MCF 10A (cell line): ENCODE results near the gene ISM1. TPM values are rescaled to one million over a fixed set of nuclear protein-coding genes. Genes with fewer than 3 reads are reported as not detected.
A peak's percentile ranks its signal among the peaks of the same experiment; 100 is the strongest.

Experiments used
- BruUV-seq: library from RNA; stranded (reverse); fragments of 400-500 nt; replicated peaks from 2 replicates; lab custom pipeline; 2021; lab: Mats Ljungman, UMichigan
- CTCF ChIA-PET: fragments of 300-600 bp; sonication (Branson Sonifier 250); formaldehyde crosslinking; extraction: SDS; loops from one replicate; lab custom pipeline; 2021; ENCODE audit warnings: antibody characterized with exemption, inconsistent platforms; lab: Yijun Ruan, JAX
- POLR2A ChIA-PET: fragments of 300-600, 350-650 bp; sonication (Branson Sonifier 250); formaldehyde crosslinking; extraction: SDS; loops from one replicate; lab custom pipeline; 2020; ENCODE audit warnings: antibody characterized with exemption, inconsistent platforms; lab: Yijun Ruan, JAX
- DNase-seq: peaks from one replicate; pipeline ENCODE4 v3.0.0-alpha.2; 2018; ENCODE audit not compliant: unreplicated experiment
- H3K27ac Mint-ChIP-seq: one replicate; pipeline ENCODE4 v1.8.0; 2022; ENCODE audit warnings: mild to moderate bottlenecking, low read depth, mixed read lengths; ENCODE audit not compliant: unreplicated experiment
- H3K27me3 Mint-ChIP-seq: one replicate; pipeline ENCODE4 v1.8.0; 2022; ENCODE audit warnings: mixed read lengths; ENCODE audit not compliant: insufficient read depth, unreplicated experiment
- H3K36me3 Mint-ChIP-seq: one replicate; pipeline ENCODE4 v1.8.0; 2022; ENCODE audit warnings: mild to moderate bottlenecking, moderate library complexity, mixed read lengths; ENCODE audit not compliant: insufficient read depth, unreplicated experiment
- H3K4me1 Mint-ChIP-seq: one replicate; pipeline ENCODE4 v1.8.0; 2022; ENCODE audit warnings: mixed read lengths; ENCODE audit not compliant: insufficient read depth, unreplicated experiment
- H3K4me3 Mint-ChIP-seq: one replicate; pipeline ENCODE4 v1.8.0; 2022; ENCODE audit warnings: mild to moderate bottlenecking, moderate library complexity, mixed read lengths; ENCODE audit not compliant: unreplicated experiment
- H3K9me3 Mint-ChIP-seq: one replicate; pipeline ENCODE4 v1.8.0; 2022; ENCODE audit warnings: mixed read lengths; ENCODE audit not compliant: unreplicated experiment
- intact Hi-C: fragments of 100-400 bp; cut with micrococcal nuclease; formaldehyde crosslinking; loops from 2 replicates; pipeline ENCODE4 v1.14.1; 2022
- total RNA-seq: library from RNA; stranded (reverse); gene quantifications from 2 replicates; pipeline ENCODE4 v1.2.3, GENCODE V29; 2022
- TF ChIP-seq, protein P1 (sequence below): fragments of 200-600 bp; IDR thresholded peaks from one replicate; pipeline ENCODE4 v1.8.0; 2022; ENCODE audit warnings: antibody characterized with exemption, mild to moderate bottlenecking; ENCODE audit not compliant: unreplicated experiment

ISM1 gene
- total RNA-seq, 1 experiment from 2014 or later = 1.0 TPM

DNA sequence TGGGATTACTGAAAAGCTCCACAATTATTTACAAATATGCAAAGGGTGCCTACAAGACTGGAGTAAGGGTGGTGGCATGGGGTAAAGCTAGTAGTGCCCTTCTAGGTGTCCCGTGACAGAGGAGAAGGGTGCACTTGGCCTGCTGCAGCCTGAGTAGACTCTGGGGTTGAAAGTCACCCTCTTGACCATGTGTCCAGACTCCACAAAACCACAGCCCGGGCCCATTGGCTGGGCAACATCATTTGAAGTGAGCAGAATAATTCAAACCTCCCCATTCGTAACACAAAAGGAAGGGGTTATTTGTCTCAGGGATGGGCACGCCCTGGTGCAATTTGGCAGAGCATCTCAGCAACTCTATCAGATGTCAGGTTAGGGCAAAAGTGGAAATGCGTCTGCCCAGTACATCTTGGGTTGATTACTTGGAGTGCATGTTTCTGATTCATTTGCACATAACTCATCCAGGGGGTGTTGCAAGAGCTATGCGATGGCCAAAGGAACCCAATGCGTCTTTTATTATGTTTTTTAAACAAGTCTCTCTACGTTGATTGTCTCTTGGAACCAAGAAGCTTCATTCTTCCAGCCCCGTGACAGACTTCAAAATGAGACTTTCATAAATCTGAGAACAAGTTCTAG is 56.7 kb downstream of the ISM1 start:
- no TSS peak for BruUV-seq
- no peaks in the 10 kb centered on the region for H3K36me3 Mint-ChIP-seq
- CTCF ChIA-PET = interaction anchor here (0.6 to 2.8 kb wide), 12 partner anchors 9 to 321 kb away, joined by 3 to 23 read pairs (median 3); no protein-coding TSS in a partner anchor

DNA sequence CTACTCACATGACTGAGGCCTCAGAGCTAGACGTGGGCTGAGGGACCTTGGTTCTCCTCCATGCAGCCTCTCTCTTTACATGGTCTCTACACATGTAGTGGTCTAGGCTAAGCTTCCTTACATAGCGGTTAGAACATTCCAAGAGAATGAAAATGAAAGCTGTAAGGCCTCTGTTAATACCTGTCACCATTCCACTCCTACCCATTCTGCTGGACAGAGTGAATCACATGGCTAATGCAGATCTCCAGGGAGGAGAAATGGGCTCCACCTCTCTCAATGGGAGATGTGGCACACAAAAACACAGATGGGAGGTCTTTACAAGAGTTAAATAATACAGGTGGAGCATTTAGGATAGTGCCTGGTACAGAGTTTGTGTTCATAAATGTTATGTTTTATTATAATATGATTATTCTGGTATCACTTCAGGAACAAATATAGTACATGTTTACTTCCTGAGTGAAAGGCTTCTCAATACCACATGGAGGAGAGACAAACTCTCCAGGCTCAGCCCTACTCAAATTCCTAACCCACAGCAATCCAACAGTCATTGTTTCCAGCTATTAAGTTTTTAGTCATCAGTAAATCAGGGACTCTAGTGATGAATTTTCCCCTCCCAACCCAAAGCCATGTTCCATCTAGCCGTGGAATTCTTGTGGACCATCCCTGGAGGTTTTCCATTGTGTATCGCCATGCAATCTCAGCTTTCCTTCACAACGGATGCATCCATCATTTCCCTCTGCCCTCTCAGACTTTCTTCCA is 57.9 kb downstream of the ISM1 start:
- Mint-ChIP-seq H3K27me3 (no peaks in the 10 kb centered on the region), H3K27ac (peak overlapping the region; percentile 59), H3K9me3 (no peaks in the 10 kb centered on the region), H3K4me1 (peaks cover 5% of the 10 kb centered on the region), H3K4me3 (no peak overlapping the region), H3K36me3 (no peaks in the 10 kb centered on the region)
- TF ChIP-seq, protein P1, sequence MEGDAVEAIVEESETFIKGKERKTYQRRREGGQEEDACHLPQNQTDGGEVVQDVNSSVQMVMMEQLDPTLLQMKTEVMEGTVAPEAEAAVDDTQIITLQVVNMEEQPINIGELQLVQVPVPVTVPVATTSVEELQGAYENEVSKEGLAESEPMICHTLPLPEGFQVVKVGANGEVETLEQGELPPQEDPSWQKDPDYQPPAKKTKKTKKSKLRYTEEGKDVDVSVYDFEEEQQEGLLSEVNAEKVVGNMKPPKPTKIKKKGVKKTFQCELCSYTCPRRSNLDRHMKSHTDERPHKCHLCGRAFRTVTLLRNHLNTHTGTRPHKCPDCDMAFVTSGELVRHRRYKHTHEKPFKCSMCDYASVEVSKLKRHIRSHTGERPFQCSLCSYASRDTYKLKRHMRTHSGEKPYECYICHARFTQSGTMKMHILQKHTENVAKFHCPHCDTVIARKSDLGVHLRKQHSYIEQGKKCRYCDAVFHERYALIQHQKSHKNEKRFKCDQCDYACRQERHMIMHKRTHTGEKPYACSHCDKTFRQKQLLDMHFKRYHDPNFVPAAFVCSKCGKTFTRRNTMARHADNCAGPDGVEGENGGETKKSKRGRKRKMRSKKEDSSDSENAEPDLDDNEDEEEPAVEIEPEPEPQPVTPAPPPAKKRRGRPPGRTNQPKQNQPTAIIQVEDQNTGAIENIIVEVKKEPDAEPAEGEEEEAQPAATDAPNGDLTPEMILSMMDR = no peak
- BruUV-seq = no TSS peak
- CTCF ChIA-PET = interaction anchor here (0.7 to 2.8 kb wide), 8 partner anchors 8 to 268 kb away, joined by 3 to 23 read pairs (median 3); no protein-coding TSS in a partner anchor
- POLR2A ChIA-PET = interaction anchor here (1.2 to 2.8 kb wide), 2 partner anchors 8 to 58 kb away, joined by 3 to 17 read pairs; partner anchors contain the start of gene ISM1
- DNase-seq = no peak
- intact Hi-C loops = no loop called here

More for the DNA sequence above, 56.7 kb downstream of the ISM1 start:
- intact Hi-C loops = no loop called here
- POLR2A ChIA-PET = interaction anchor here (0.5 to 2.8 kb wide), 3 partner anchors 9 to 74 kb away, joined by 3 to 17 read pairs (median 3); partner anchors contain the start of gene ISM1
- peaks cover 5% of the 10 kb centered on the region for H3K4me1 Mint-ChIP-seq
- no peaks in the 10 kb centered on the region for H3K27me3 Mint-ChIP-seq
- no peaks in the 10 kb centered on the region for H3K9me3 Mint-ChIP-seq
- peak; percentile 27 for DNase-seq
- TF ChIP-seq, protein P1 = no peak
- H3K4me3 Mint-ChIP-seq = no peak overlapping the region
- H3K27ac Mint-ChIP-seq = no peak overlapping the region

DNA sequence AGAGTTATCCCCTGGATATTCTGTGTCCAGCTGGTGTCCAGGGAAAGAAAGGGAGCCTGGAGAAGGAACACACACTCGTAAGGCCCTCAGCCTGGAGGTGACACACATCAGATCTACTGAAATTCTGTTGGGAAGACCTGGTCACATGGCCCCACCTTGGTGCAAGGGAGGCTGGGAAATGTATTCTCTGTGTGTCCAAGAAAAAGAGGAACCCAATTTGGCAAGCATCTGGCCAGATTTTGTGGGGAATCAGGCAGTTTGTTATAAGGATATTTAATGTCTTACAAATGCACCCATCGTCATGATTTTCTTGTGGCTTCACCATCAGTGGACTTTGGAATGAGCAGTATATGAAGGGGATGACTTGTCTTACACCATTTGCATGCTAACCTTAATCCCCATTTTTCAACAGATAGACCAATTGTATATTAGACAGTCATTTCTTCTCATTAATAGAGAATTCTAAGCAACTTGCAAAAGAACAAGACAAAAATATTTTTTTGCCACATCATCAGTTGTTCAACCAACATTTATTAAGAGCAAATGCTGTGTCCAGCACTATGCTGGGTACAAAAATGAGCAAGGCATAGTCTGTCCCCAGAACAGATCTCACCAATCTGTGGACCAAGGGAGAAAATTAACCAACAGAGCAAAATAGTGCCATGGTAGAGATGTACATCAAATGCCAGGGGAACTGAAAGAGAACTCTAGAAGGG is 59.7 kb downstream of the ISM1 start:
- peaks cover 13% of the 10 kb centered on the region for H3K4me1 Mint-ChIP-seq
- ChIA-PET POLR2A (no interaction called here), CTCF (interaction anchor here (0.7 kb wide), 2 partner anchors 22 to 1323 kb away, joined by 3 to 4 read pairs; no protein-coding TSS in a partner anchor)
- no TSS peak for BruUV-seq
- H3K36me3 Mint-ChIP-seq = no peaks in the 10 kb centered on the region
- H3K4me3 Mint-ChIP-seq = no peak overlapping the region
- H3K9me3 Mint-ChIP-seq = no peaks in the 10 kb centered on the region
- no peak overlapping the region for H3K27ac Mint-ChIP-seq
- TF ChIP-seq, protein P1 = no peak
- H3K27me3 Mint-ChIP-seq = no peaks in the 10 kb centered on the region
- intact Hi-C loops = no loop called here
- no peak for DNase-seq
